ENCODE measurements around the gene PTEN.

Gene PTEN

DNA sequence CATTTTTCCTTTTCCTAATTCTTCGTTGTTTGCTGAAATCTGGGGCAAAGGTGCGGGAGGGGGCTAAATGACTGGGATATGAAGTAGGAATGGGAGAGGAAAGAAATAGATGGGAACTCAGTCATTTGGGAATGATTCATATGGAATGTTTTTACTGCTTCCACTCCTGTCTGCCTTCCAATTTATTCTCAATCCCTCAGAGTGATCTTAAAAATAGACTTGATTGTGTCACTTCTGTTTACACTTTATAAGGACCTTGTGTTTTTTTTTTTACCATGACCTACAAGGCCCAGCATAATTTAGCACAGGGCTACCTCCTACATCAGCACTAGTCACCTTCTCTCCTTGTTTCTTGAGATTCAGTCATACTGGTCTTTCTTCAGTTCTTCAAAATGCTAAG lies 97.9 kb downstream of the PTEN start:
- in situ Hi-C loops (cut with MboI; ENCODE audit: low sequenced_read_pairs) = no loop called here

GRCh38 chr10:87966459-87966858 lies 103.0 kb downstream of the PTEN start:
- in situ Hi-C loops (cut with MboI; ENCODE audit: low sequenced_read_pairs) = no loop called here

GRCh38 chr10:87973635-87974034 lies 110.2 kb downstream of the PTEN start:
- in situ Hi-C loops (cut with MboI; ENCODE audit: low sequenced_read_pairs) = no loop called here

GRCh38 chr10:87974130-87974529 lies 110.7 kb downstream of the PTEN start:
- in situ Hi-C loops (cut with MboI; ENCODE audit: low sequenced_read_pairs) = no loop called here

GRCh38 chr10:87974769-87975168 lies 111.3 kb downstream of the PTEN start:
- in situ Hi-C loops (cut with MboI; ENCODE audit: low sequenced_read_pairs) = no loop called here

- in situ Hi-C loops (cut with MboI; ENCODE audit: low sequenced_read_pairs) = no loop called here
Observed at GRCh38 chr10:87976101-87976743, 112.8 kb downstream of the PTEN start.

DNA sequence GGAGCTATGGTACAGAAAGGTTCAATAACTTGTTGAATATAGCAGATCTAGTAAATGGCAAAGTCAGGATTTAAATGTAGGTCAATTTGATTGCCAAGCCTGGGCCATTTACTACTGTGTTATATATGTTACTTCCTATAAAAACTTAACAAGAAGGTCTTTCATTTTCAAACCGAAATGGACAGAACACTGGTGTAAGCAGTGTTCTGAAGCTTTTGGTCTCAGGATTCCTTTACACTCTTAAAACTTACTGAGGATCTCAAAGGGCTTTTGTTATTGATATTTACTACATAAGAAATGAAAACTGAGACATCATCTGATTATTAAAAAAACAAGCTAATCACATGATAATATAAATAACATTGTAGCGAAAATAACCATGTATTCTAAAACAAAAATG lies 114.7 kb downstream of the PTEN start:
- in situ Hi-C loops (cut with MboI; ENCODE audit: low sequenced_read_pairs) = no loop called here

DNA sequence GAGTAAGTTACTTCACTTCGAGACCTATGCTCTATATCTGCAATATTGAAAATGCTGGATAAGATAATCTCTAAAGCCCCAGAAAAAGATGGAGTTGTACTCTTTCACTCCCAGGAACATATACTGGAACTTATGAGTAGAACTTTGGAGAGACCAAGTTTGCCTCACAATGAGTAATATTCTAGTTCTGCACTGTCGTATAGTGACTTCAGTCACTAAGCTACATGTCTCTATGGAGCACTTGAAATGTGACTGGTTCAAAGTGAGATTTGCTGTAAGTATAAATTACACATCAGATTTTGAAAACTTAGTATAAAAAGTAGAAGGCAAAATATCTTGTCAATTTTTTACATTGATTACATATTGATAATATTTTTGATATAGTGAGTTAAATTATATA lies 116.4 kb downstream of the PTEN start:
- in situ Hi-C loops (cut with MboI; ENCODE audit: low sequenced_read_pairs) = no loop called here

DNA sequence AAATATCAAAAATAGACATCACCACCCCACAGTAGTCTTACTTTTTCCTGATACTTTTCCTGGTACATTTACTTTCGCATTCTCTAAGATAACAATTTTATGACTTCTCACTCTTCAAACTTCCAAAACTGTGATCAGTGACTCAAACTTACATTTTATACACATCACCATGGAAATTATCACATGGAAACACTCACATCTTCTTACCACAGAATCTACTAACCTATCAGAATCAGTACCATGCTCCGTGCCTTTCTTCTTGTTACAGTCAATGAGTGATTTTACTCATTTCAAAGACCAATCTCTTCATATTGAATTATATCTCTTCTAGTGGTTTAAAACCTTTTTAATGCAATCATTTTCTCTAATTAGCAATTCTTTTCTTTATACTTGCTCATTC lies 120.3 kb downstream of the PTEN start:
- in situ Hi-C loops (cut with MboI; ENCODE audit: low sequenced_read_pairs) = no loop called here

GRCh38 chr10:87987206-87987605 lies 123.8 kb downstream of the PTEN start:
- in situ Hi-C loops (cut with MboI; ENCODE audit: low sequenced_read_pairs) = no loop called here

- in situ Hi-C loops (cut with MboI; ENCODE audit: low sequenced_read_pairs) = no loop called here
Observed at GRCh38 chr10:87991946-87992345, 128.5 kb downstream of the PTEN start.

GRCh38 chr10:88004451-88004850 lies 141.0 kb downstream of the PTEN start:
- in situ Hi-C loops (cut with MboI; ENCODE audit: low sequenced_read_pairs) = no loop called here

GRCh38 chr10:88006261-88006660 lies 142.8 kb downstream of the PTEN start:
- in situ Hi-C loops (cut with MboI; ENCODE audit: low sequenced_read_pairs) = no loop called here

GRCh38 chr10:88008866-88009470 lies 145.5 kb downstream of the PTEN start:
- in situ Hi-C loops (cut with MboI; ENCODE audit: low sequenced_read_pairs) = no loop called here

DNA sequence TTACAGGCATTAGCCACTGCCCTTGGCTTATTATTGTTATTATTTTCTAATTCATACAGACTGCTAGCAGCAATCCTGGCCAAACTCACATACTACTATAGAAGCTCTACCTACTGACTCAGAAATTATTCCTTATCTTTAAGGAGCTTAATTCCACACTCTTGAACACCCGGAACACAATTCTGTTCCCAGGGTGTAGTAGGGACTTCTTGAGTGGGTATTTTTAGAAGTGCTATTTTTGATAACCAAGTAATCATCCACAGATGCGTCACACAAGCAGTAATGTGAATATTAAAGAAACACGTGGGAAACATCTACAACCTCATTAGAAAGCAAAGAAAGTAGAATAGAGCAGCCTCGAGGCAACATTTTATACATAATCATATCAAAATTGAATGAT lies 149.2 kb downstream of the PTEN start:
- in situ Hi-C loops (cut with MboI; ENCODE audit: low sequenced_read_pairs) = no loop called here

DNA sequence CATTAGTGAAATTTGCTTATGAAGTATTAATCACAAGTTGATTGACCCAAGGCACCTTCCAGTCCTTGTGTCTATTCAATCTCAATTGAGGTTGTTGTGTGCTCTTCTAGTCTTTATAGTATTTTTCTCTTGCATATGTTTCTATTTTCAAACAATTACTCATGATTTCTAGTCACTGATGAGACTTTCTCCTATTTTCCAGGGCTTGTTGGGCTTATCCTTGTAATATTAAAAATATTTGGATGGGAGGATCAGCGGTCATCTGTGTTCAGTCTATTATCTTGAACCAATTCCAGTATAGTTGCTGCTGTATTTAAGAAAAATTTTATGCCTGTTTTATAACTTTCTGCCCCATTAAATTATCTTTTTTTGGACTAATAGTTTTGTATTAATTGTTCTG lies 154.4 kb downstream of the PTEN start:
- in situ Hi-C loops (cut with MboI; ENCODE audit: low sequenced_read_pairs) = no loop called here

DNA sequence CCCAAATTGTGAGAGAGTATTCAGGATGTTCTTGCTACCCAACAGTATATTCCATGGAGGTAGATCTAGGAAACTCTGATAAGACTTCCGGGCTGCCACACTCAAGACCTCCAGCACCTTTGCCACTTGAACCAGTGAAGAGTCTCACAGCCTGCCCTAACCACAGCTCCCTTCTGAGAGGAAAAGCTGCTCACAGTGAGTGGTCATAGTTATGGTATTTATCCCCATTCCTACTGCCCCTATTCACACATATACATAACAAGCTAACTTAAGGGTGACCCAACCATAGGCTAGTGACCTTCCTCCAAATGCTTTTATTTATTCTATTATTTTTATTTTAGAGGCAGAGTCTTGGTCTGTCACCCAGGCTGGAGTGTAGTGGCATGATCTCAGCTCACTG lies 156.3 kb downstream of the PTEN start:
- in situ Hi-C loops (cut with MboI; ENCODE audit: low sequenced_read_pairs) = no loop called here

Data from HL-60/S4 (cell line).